HG02642 (cell line): ENCODE measurements around the gene SMARCA2.

Experiments
- ATAC-seq: cut with Tn5 transposase; IDR thresholded peaks from one replicate; pipeline ENCODE4 v1.9.1; 2021; ENCODE audit warnings: mild to moderate bottlenecking; ENCODE audit not compliant: unreplicated experiment, poor library complexity

Gene SMARCA2

GRCh38 chr9:2015581-2016407 lies 647 bp downstream of the SMARCA2 start:
- ATAC-seq, result no peak

GRCh38 chr9:2016408-2017330 lies 1.5 kb downstream of the SMARCA2 start:
- no peak for ATAC-seq

- peak; percentile 31 for ATAC-seq
These were observed 2.4 kb downstream of the SMARCA2 start for GRCh38 chr9:2017331-2018161.

GRCh38 chr9:2018162-2018643 lies 3.1 kb downstream of the SMARCA2 start:
- no peak for ATAC-seq

- ATAC-seq, result no peak
These were observed 3.8 kb downstream of the SMARCA2 start for GRCh38 chr9:2018764-2019558.

GRCh38 chr9:2019723-2020122 lies 4.6 kb downstream of the SMARCA2 start:
- ATAC-seq, result no peak

GRCh38 chr9:2021731-2022130 lies 6.6 kb downstream of the SMARCA2 start:
- ATAC-seq, result no peak

- ATAC-seq, result no peak
These were observed 7.4 kb downstream of the SMARCA2 start for GRCh38 chr9:2022560-2022959.

- ATAC-seq, result no peak
These were observed 7.9 kb downstream of the SMARCA2 start for GRCh38 chr9:2023042-2023441.

GRCh38 chr9:2023532-2023931 lies 8.4 kb downstream of the SMARCA2 start:
- ATAC-seq, result peak; percentile 66

- ATAC-seq, result no peak
These were observed 10.0 kb downstream of the SMARCA2 start for GRCh38 chr9:2024888-2025782.

GRCh38 chr9:2026220-2026997 lies 11.3 kb downstream of the SMARCA2 start:
- ATAC-seq, result no peak

GRCh38 chr9:2027543-2028160 lies 12.5 kb downstream of the SMARCA2 start:
- no peak for ATAC-seq

GRCh38 chr9:2028888-2029287 lies 13.7 kb downstream of the SMARCA2 start:
- ATAC-seq, result no peak

GRCh38 chr9:2029666-2030170 lies 14.6 kb downstream of the SMARCA2 start:
- no peak for ATAC-seq

GRCh38 chr9:2032234-2032633 lies 17.1 kb downstream of the SMARCA2 start:
- ATAC-seq, result no peak

GRCh38 chr9:2036844-2037243 lies 21.7 kb downstream of the SMARCA2 start:
- ATAC-seq, result no peak
